GM10266 (cell line): ENCODE results near the gene CTIF.

ENCODE experiments used
- DNase-seq: peaks from one replicate; pipeline ENCODE4 v3.0.0; 2012; ENCODE audit errors: extremely low spot score
- CTCF ChIP-seq: IDR thresholded peaks from 2 replicates; pipeline ENCODE4 v1.5.1; 2012; ENCODE audit warnings: mild to moderate bottlenecking, low read depth; ENCODE audit not compliant: control insufficient read depth, insufficient read depth; ENCODE audit errors: missing control alignments

Gene CTIF

GRCh38 chr18:48621240-48621639 lies 82.4 kb downstream of the CTIF start:
- no peak for TF ChIP-seq CTCF
- no peak for DNase-seq

- TF ChIP-seq CTCF, result no peak
- DNase-seq, result no peak
Measured at GRCh38 chr18:48621815-48622555, 83.2 kb downstream of the CTIF start.

GRCh38 chr18:48622911-48623431 lies 84.1 kb downstream of the CTIF start:
- no peak for DNase-seq
- no peak for TF ChIP-seq CTCF

- DNase-seq, result no peak
- no peak for TF ChIP-seq CTCF
Measured at GRCh38 chr18:48623468-48624235, 84.8 kb downstream of the CTIF start.

- no peak for TF ChIP-seq CTCF
- DNase-seq, result no peak
Measured at GRCh38 chr18:48624856-48625255, 86.0 kb downstream of the CTIF start.

DNA sequence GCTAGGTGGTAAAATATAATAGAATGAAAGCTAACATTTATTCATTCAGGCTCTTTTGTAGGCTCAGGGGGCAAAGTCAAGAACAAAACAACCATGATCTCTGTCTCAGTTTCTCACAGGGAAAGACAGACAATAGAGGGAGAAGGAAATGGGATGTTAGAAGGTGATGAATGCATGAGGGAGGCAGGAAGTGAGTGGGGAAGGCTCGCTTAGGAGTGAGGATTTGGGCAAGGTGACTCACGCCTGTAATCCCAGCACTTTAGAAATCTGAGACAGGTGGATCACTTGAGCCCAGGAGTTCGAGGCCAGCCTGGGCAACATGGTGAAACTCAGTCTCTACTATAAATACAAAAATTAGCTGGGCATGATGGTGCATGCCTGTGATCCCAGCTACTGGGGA lies 88.4 kb downstream of the CTIF start:
- no peak for DNase-seq

More for the DNA sequence above, 88.4 kb downstream of the CTIF start:
- TF ChIP-seq CTCF, result no peak
